GM18499 (cell line): Measurements from ENCODE around the gene FAM90A26.
"Not testable (repeated sequence)": the region's sequence is repeated elsewhere in the genome, so short reads cannot be mapped to it uniquely, and the experiment has no call there.

Source experiments
- ATAC-seq: cut with Tn5 transposase; IDR thresholded peaks from one replicate; pipeline ENCODE4 v1.9.1; 2021; ENCODE audit warnings: moderate number of reproducible peaks; ENCODE audit not compliant: insufficient read depth, unreplicated experiment

FAM90A26 gene

GRCh38 chr4:9169791-9170459 lies at the start of gene FAM90A26:
Gene FAM90A26, plus strand, starts transcription at chr4:9170409. Its CDS starts 2,764 bp downstream, at chr4:9173173.
- not testable (repeated sequence) for ATAC-seq

GRCh38 chr4:9122711-9123110 lies 47.5 kb upstream of the FAM90A26 start:
- ATAC-seq = not testable (repeated sequence)

- ATAC-seq = not testable (repeated sequence)
Measured at GRCh38 chr4:9123572-9124007, 46.6 kb upstream of the FAM90A26 start.

- ATAC-seq = not testable (repeated sequence)
Measured at GRCh38 chr4:9125601-9126161, 44.5 kb upstream of the FAM90A26 start.

- not testable (repeated sequence) for ATAC-seq
Measured at GRCh38 chr4:9131420-9131819, 38.8 kb upstream of the FAM90A26 start.

GRCh38 chr4:9132849-9133248 lies 37.4 kb upstream of the FAM90A26 start:
- not testable (repeated sequence) for ATAC-seq

- not testable (repeated sequence) for ATAC-seq
Measured at GRCh38 chr4:9134011-9134410, 36.2 kb upstream of the FAM90A26 start.

- ATAC-seq = not testable (repeated sequence)
Measured at GRCh38 chr4:9134556-9134955, 35.7 kb upstream of the FAM90A26 start.

GRCh38 chr4:9141050-9141449 lies 29.2 kb upstream of the FAM90A26 start:
- not testable (repeated sequence) for ATAC-seq

GRCh38 chr4:9142786-9143185 lies 27.4 kb upstream of the FAM90A26 start:
- ATAC-seq = not testable (repeated sequence)

- no peak for ATAC-seq
Measured at GRCh38 chr4:9143421-9144080, 26.7 kb upstream of the FAM90A26 start.

GRCh38 chr4:9146967-9147366 lies 23.2 kb upstream of the FAM90A26 start:
- no peak for ATAC-seq

- ATAC-seq = not testable (repeated sequence)
Measured at GRCh38 chr4:9147368-9147767, 22.8 kb upstream of the FAM90A26 start.

- not testable (repeated sequence) for ATAC-seq
Measured at GRCh38 chr4:9148611-9149409, 21.4 kb upstream of the FAM90A26 start.

GRCh38 chr4:9151809-9152179 lies 18.4 kb upstream of the FAM90A26 start:
- not testable (repeated sequence) for ATAC-seq

GRCh38 chr4:9152180-9153007 lies 17.8 kb upstream of the FAM90A26 start:
- ATAC-seq = not testable (repeated sequence)

GRCh38 chr4:9153008-9153570 lies 17.1 kb upstream of the FAM90A26 start:
- not testable (repeated sequence) for ATAC-seq

- not testable (repeated sequence) for ATAC-seq
Measured at GRCh38 chr4:9153571-9154157, 16.5 kb upstream of the FAM90A26 start.
